ENCODE data around the gene JAG1. TPM values are rescaled to one million over a fixed set of nuclear protein-coding genes. Genes with fewer than 3 reads are reported as not detected.
A peak's percentile ranks its signal among the peaks of the same experiment; 100 is the strongest.

JAG1 gene
- total RNA-seq, 1 donor = 46.7 TPM

DNA sequence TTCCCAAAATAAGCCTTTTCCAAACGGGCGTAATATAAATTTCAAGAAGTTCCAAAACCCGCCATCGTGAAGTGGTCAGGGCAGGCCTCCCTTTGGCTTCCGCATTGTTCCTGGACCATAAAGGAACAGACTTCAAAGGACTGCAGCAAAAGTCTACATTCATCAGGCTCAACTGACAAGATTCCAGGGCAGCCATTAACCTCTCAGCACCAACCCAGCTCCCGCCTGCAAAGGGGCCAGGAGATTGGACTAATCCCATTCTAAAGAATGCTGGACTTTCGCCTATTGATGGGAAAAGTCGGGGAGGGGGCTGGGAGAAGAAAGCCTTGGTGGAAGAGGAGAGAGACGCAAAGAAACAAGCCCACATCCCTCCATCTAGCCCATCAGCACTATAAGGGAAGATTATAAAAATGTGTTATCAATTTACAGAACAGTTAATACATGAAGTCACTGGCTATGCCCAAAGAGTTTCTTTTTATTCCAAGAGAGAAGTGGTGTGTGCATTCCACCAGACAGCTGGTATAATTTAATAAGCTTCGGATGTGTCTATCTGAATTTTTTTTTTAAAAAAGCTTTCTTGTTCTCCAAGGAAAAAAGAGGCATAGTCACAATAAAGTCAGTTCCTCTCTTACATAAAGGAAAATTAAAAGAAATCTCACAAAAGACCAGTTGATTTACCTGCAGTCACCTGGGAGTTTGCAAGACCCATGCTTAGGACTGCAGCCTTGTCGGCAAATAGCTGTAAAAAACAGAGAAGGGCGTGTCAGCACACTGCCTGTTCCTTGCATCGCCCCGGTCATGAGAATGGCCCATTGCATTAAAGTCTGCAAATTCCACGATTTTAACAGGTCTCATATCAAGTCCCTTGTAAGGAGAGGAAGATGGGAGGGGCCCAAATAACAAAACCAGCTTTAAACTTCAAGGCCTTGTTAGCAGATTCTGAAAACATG lies 17.8 kb downstream of the JAG1 start:
- no peak overlapping the region for H3K4me3 ChIP-seq (ENCODE audit: low read depth, low read length)
- no peak for DNase-seq (ENCODE audit: low read depth)
- TF ChIP-seq, protein P1, sequence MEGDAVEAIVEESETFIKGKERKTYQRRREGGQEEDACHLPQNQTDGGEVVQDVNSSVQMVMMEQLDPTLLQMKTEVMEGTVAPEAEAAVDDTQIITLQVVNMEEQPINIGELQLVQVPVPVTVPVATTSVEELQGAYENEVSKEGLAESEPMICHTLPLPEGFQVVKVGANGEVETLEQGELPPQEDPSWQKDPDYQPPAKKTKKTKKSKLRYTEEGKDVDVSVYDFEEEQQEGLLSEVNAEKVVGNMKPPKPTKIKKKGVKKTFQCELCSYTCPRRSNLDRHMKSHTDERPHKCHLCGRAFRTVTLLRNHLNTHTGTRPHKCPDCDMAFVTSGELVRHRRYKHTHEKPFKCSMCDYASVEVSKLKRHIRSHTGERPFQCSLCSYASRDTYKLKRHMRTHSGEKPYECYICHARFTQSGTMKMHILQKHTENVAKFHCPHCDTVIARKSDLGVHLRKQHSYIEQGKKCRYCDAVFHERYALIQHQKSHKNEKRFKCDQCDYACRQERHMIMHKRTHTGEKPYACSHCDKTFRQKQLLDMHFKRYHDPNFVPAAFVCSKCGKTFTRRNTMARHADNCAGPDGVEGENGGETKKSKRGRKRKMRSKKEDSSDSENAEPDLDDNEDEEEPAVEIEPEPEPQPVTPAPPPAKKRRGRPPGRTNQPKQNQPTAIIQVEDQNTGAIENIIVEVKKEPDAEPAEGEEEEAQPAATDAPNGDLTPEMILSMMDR (IDR thresholded peaks at IDR 0.05; ENCODE audit: insufficient read depth, low read length) = no peak

DNA sequence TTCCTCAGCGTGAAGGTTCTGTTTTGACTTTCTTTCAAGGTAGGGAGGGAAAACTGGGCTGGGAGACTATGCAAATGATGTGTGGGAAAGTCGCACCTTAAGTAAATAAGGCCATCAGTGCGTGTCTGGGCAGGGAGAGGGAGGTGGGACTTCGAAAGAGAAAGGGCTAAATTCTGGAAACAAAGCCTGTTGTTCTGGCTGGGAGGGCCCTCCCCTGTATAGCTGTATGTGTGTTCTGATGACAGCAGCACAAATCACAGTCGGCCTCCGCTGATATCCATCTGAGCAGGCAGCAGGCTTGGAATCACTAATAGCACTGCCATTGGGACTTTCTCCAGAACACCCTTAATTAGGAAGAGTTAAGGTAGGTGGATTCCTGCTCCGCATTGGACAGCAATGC lies 19.2 kb downstream of the JAG1 start:
- H3K4me3 ChIP-seq (ENCODE audit: low read depth, low read length) = no peak overlapping the region
- TF ChIP-seq, protein P1 (IDR thresholded peaks at IDR 0.05; ENCODE audit: insufficient read depth, low read length) = no peak
- DNase-seq (ENCODE audit: low read depth) = no peak

DNA sequence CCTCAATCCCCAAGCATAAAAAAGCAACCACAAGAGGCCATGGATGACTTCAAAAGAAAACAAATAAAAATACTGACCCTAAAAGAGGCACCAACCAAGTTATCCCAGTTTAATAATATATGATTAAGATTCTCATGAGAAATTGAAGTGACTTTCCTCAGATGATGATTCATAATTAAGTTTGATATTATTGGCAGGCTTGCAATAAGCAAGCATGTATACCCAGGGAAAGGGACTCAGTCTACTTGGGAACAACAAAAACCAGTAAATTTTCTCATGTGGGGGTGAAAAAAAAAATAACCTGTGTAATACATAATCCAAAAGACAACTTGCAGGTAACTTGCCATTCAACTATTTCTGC lies 19.6 kb downstream of the JAG1 start:
- TF ChIP-seq, protein P1 (IDR thresholded peaks at IDR 0.05; ENCODE audit: insufficient read depth, low read length) = no peak
- no peak overlapping the region for H3K4me3 ChIP-seq (ENCODE audit: low read depth, low read length)

DNA sequence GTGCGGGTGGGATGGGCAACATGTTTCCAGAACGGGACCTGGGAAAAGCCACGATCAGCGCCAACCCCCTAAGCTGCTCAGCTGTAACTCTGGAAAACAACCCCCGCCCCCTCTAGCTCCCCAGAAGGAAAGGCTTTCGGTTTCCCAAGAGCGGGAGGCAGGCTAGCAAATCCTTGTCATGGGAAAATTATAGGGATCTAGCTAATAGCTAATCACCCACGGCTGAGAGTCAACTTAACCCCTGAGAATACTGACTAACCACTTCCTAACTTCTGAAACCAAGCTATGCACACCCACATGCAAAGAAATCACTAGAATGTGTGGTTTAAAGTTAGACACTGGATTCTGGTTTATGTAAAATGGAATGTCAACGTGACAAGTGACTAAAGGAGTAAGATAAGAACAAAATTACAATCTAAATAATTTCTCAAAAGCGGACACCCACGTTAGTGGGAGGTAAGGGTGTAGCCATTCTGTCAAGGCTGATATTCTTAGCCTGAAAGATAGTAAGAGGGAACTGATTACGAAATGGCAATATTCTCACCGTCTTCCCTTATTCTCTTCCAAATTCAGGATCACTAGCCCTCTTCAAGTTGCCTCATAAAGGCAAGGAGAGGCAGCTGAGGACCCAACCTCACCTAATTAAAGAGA lies 20.1 kb downstream of the JAG1 start:
- DNase-seq (ENCODE audit: low read depth) = peak; percentile 93
- H3K4me3 ChIP-seq (ENCODE audit: low read depth, low read length) = peak overlapping the region; percentile 46
- TF ChIP-seq, protein P1 (IDR thresholded peaks at IDR 0.05; ENCODE audit: insufficient read depth, low read length) = no peak

More for the DNA sequence above, 19.6 kb downstream of the JAG1 start:
- no peak for DNase-seq (ENCODE audit: low read depth)

DNA sequence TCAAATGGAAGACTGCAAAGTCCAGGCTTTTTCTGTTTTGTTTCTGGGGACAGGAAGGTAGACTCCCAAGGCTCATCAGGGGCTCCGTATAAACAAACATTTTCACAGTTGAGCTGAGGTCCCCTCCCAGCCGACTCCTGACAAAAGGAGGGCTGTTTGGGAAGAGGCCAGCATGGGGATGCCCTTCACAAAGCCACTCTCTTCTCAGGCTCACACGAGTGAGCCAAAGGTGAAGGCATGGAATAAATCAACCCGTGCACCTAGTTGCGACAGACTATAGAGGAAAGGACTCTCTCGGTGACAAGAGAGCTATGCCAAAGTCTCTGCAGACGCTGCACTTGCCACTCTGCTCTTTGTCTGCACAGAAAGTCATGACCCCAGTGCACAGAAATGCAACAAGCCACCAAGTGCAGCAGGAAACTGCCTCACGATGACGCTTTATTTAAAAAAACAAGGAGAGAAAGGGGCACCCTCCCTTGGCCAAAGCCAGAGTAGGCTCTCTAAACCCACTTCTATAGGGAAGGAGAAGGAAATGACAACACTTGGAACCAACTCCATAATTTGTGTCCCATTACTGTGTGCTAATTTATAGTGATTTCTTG lies 21.0 kb downstream of the JAG1 start:
- TF ChIP-seq, protein P1 (IDR thresholded peaks at IDR 0.05; ENCODE audit: insufficient read depth, low read length) = no peak
- DNase-seq (ENCODE audit: low read depth) = no peak
- H3K4me3 ChIP-seq (ENCODE audit: low read depth, low read length) = peak overlapping the region; percentile 46

DNA sequence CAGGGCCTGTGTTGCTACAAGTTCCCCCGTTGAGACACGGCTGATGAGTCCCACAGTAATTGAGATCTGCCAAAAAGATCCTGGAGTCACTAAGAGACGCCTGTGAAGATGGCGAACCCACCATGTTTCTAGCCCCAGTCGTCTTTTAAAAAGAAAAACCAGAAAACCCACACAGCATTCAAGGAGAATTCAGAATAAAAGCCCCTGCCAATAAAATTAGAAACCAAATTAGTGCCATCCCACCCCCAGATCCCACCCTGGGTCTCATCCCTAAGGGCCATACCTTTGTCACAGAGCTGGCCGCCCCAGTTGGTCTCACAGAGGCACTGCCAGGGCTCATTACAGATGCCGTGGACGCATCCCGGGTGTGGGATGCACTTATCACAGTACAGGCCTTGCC lies 21.6 kb downstream of the JAG1 start:
- H3K4me3 ChIP-seq (ENCODE audit: low read depth, low read length) = no peak overlapping the region
- TF ChIP-seq, protein P1 (IDR thresholded peaks at IDR 0.05; ENCODE audit: insufficient read depth, low read length) = no peak
- no peak for DNase-seq (ENCODE audit: low read depth)

Measured in fibroblast of the aortic adventitia (primary cell).